ENCODE data around the gene MIEF2.
"Not testable (repeated sequence)": the region's sequence is repeated elsewhere in the genome, so short reads cannot be mapped to it uniquely, and the experiment has no call there.

Gene MIEF2

GRCh38 chr17:18257268-18257981 lies 3.0 kb upstream of the MIEF2 start:
- peak; percentile 36 to 38 for DNase-seq

GRCh38 chr17:18257982-18258355 lies 2.5 kb upstream of the MIEF2 start:
- DNase-seq = peak; percentile 61 to 62

GRCh38 chr17:18258356-18259038 lies 2.0 kb upstream of the MIEF2 start, which contains the start of gene FLII:
Gene FLII (minus strand): TSS chr17:18258738. CDS start chr17:18258690, 48 bp downstream.
- peak; percentile 70 to 71 for DNase-seq

- no peak for DNase-seq
Observed at GRCh38 chr17:18259621-18260331, 686 bp upstream of the MIEF2 start.

GRCh38 chr17:18261146-18261515 lies 669 bp downstream of the MIEF2 start:
- peak; percentile 43 to 47 for DNase-seq

GRCh38 chr17:18261659-18262058 lies 1.2 kb downstream of the MIEF2 start:
- DNase-seq = no peak

- DNase-seq = no peak
Observed at GRCh38 chr17:18262111-18262510, 1.6 kb downstream of the MIEF2 start.

- no peak for DNase-seq
Observed at GRCh38 chr17:18262641-18263040, 2.2 kb downstream of the MIEF2 start.

- no peak for DNase-seq
Observed at GRCh38 chr17:18263885-18264682, 3.6 kb downstream of the MIEF2 start.

- DNase-seq = no peak
Observed at GRCh38 chr17:18267366-18267765, 6.9 kb downstream of the MIEF2 start.

- DNase-seq = no peak
Observed at GRCh38 chr17:18267927-18268711, 7.7 kb downstream of the MIEF2 start.

GRCh38 chr17:18270046-18270931 lies 9.8 kb downstream of the MIEF2 start:
- DNase-seq = no peak

GRCh38 chr17:18277076-18277475 lies 16.6 kb downstream of the MIEF2 start:
- DNase-seq = no peak

GRCh38 chr17:18278867-18279266 lies 18.4 kb downstream of the MIEF2 start:
- no peak for DNase-seq

GRCh38 chr17:18280249-18280648 lies 19.8 kb downstream of the MIEF2 start:
- no peak for DNase-seq

GRCh38 chr17:18280766-18281371 lies 20.4 kb downstream of the MIEF2 start:
- no peak for DNase-seq

GRCh38 chr17:18281788-18282187 lies 21.3 kb downstream of the MIEF2 start:
- DNase-seq = no peak

GRCh38 chr17:18285296-18285695 lies 24.8 kb downstream of the MIEF2 start:
- DNase-seq = no peak

- DNase-seq = no peak
Observed at GRCh38 chr17:18291718-18292540, 31.5 kb downstream of the MIEF2 start.

GRCh38 chr17:18298061-18298460 lies 37.6 kb downstream of the MIEF2 start:
- not testable (repeated sequence) for DNase-seq

Data from stimulated activated CD4-positive, alpha-beta T cell treated with anti-CD3 and anti-CD28 coated beads, Interleukin-2, amount 100 ng/mL, for 24 hours (primary cell).